LNCAP (cell line): ENCODE results near the gene ETS1.

Source experiments
- TF ChIP-seq, protein P1 (sequence below): fragments of 450-650 bp; IDR thresholded peaks from 2 replicates; pipeline ENCODE4 v1.5.1; 2017; ENCODE audit warnings: mild to moderate bottlenecking

ETS1 gene, protein sequence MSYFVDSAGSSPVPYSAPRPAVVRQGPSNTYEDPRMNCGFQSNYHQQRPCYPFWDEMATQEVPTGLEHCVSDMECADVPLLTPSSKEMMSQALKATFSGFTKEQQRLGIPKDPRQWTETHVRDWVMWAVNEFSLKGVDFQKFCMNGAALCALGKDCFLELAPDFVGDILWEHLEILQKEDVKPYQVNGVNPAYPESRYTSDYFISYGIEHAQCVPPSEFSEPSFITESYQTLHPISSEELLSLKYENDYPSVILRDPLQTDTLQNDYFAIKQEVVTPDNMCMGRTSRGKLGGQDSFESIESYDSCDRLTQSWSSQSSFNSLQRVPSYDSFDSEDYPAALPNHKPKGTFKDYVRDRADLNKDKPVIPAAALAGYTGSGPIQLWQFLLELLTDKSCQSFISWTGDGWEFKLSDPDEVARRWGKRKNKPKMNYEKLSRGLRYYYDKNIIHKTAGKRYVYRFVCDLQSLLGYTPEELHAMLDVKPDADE

DNA sequence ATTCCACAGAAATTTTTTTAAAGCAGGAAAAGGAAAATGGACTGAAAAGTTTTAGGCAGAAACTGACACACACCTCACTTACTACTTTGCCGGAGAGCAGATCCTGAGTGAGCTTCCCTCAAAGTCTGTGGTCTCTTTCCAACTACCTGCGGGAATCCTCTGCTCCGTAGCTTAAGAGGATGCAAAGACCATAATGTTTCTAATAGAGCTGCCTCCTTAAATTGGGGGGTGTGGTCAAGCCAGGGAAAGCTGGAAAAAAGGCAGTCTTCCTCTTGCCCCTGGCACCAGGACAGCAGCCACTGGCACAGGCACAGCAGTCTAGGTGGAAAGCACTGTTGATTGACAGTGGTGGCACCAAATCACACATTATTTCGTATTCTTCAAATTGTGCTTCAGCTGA, at the start of gene ETS1:
Gene ETS1 (minus strand): TSS at position 144 of the 400 bp plus-strand sequence. CDS start 14,428 bp downstream, outside the sequence.
- TF ChIP-seq, protein P1, sequence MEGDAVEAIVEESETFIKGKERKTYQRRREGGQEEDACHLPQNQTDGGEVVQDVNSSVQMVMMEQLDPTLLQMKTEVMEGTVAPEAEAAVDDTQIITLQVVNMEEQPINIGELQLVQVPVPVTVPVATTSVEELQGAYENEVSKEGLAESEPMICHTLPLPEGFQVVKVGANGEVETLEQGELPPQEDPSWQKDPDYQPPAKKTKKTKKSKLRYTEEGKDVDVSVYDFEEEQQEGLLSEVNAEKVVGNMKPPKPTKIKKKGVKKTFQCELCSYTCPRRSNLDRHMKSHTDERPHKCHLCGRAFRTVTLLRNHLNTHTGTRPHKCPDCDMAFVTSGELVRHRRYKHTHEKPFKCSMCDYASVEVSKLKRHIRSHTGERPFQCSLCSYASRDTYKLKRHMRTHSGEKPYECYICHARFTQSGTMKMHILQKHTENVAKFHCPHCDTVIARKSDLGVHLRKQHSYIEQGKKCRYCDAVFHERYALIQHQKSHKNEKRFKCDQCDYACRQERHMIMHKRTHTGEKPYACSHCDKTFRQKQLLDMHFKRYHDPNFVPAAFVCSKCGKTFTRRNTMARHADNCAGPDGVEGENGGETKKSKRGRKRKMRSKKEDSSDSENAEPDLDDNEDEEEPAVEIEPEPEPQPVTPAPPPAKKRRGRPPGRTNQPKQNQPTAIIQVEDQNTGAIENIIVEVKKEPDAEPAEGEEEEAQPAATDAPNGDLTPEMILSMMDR, result no peak

DNA sequence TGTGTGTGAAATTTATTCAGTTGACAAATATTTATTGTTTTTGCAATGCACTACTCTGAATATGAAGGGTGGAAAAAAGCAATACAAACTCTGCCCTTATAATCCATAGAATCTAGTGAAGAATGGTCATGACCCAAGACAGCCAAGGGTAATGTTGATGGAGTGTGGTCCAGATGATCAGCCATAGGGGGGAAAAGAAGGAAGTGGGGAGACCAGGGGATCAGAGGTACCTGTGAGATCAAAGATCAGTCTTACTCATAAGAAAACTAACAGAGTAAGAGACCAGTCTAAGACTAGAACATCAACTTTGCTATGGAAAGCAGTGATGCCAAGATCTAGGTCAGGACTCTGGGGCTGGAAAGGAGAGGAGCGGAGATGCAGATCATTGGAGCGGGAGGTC, 47.0 kb upstream of the ETS1 start:
- TF ChIP-seq, protein P1, result no peak

DNA sequence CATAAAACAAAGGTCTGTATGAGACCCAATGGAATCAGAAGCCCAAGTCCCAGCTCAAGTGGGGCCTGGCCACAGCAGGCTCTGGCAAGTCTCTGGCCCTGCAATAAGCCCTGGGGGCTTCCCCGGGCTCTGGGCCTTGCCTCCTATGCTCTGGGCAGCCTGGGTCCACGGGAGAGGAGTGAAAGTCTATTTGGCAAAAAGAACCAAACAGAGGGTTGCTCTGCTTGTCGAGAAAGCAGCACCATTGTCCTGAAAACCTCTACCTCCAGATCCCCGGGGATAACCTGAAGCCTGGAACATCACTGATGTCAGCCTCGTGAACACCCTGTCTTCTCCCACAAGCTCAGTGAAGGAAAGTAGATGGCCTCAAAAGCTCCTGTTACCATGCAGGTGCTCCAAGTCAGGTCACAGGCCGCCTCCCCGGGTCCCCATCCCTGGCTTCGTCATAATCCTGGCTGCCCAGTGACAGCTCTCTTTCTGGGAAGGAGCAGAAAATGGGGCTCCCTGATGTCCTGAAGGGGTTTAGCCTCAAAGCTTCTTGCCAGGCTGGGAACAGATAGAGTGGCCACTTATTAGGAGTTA, 46.1 kb upstream of the ETS1 start:
- TF ChIP-seq, protein P1, result no peak

DNA sequence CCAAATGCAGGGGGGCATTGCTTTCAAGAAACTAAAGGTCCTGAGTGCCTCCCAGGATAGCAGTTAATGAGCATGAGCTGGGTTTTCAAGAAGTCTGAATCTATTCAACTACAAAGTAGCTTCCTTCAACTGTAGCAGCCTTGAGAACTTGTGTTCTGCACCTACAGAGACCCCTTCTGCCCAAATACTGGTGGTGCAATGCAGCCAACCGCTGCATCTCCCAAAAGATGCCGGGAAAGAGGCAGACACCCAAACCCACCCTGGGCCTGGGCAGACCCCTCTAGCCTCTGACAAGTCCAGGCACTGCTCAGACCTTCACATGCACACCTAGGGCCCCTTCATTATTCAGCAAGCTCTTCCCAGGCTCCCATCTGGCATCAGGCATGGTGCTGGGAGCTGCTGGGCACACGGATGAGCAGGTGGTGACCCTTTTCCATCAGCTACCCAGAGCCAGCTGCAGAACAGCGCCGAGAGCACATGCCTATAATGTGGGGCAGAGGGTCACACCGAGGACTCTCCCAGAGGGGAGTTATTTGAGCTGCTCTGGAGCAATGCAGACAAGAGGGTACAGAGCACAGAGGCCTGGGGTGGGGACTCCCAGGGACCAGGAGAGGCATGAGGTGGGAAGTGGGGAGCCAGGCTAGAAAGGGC, 44.9 kb upstream of the ETS1 start:
- TF ChIP-seq, protein P1, result peak; percentile 53

DNA sequence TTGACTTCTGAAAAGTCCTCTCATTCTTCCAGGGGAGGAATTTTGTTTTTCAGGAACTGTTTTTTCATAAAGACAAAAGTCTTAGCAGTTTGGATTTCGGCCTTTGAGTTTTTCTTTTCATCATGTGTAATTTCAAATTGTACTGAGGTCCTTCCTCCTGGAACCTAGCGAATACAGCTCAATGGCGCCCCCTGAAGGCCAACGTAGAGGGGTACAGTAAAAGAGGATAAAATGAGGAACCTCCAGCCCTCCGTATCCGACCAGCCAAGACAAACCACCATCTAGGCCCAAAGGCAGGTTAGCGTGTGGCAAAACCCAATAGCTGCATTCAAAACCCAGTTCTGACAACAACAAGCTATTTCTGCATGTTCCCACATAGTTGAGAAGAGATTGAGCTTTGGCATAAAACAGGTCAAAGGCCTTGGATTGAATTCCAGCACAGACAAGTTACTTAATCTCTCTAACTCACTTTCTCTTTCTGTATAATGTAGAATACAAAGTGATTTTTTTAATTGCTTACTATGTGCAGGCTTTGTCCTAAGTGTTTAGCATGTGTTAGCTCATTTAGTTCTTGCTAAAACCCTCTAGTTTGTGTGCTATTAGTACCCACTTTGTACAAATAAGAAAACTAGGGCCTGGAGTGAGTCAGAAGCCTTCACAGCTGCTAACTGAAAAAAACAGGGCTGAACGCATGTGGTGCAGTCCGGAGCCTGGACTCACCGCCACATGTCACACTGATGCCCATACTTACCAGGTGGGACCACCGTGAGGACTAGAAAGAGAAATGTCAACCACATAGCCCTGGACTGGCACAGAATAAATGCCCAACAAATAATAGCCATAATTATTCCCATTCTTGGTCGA, 43.2 kb upstream of the ETS1 start:
- TF ChIP-seq, protein P1, result peak; percentile 80

DNA sequence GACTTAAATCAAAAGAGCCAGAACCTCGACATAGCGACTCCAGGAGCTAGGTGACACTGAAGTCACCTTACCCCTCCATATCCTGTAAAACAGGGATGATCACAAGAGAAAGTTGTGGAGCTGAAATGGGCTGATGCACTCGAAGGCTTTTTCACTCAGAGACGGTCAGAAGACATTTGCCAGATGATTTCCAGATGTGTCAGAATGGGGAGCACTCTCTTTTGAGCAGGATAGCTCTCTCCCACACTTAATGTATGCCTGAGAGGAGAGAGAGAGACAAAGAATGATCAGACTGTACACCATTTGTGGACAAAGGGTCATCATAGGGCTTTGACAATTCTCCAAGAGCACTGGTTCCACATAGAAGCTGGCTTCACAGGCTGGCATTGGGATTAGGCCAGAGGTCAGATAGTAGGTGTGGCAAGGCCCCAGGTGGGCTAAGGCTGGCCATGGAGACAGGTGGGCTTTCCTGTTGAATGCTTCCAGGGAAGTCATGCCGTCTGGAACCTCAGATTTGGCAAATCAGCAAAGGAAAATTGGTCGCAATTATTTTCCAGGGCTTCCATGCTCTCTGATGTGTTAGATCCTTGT, 42.3 kb upstream of the ETS1 start:
- TF ChIP-seq, protein P1, result no peak
